HEK293 (cell line): ENCODE results near the gene GSTT4.

Experiments
- CTCF ChIA-PET: fragments of 350-600 bp; formaldehyde crosslinking; extraction: SDS; loops from one replicate; lab custom pipeline; 2021; ENCODE audit warnings: antibody characterized with exemption; lab: Yijun Ruan, JAX
- POLR2A ChIA-PET: fragments of 300-600 bp; formaldehyde crosslinking; extraction: SDS; loops from one replicate; lab custom pipeline; 2020; ENCODE audit warnings: antibody characterized with exemption, inconsistent platforms; lab: Yijun Ruan, JAX
- H3K27ac ChIP-seq: fragments of 200-500 bp; sonication (Bioruptor generic); 2 replicates; pipeline ENCODE4 v1.5.1; 2014; ENCODE audit warnings: low read depth, low read length, control low read depth, inconsistent platforms; ENCODE audit errors: extremely low read depth
- H3K36me3 ChIP-seq, 2 experiments: fragments of 200-500 bp in 1 of 2; sonication (Bioruptor generic) in 1 of 2; 1 replicate in 1 of 2; 2 replicates in 1 of 2; pipeline ENCODE4 v1.5.1; 2014 to 2017; ENCODE audit warnings: inconsistent platforms in 2 of 2, low read length in 2 of 2; ENCODE audit not compliant: control insufficient read depth in 2 of 2, insufficient read depth in 1 of 2
- H3K4me1 ChIP-seq: fragments of 200-500 bp; sonication (Bioruptor generic); 2 replicates; pipeline ENCODE4 v1.5.1; 2014; ENCODE audit warnings: mild to moderate bottlenecking, low read length, inconsistent platforms; ENCODE audit not compliant: control insufficient read depth, insufficient read depth
- H3K4me3 ChIP-seq: 2 replicates; pipeline ENCODE4 v1.5.1; 2011; ENCODE audit warnings: low read depth, mild to moderate bottlenecking, control low read depth, low read length, moderate library complexity
- H3K9me3 ChIP-seq: fragments of 200-500 bp; sonication (Bioruptor generic); 2 replicates; pipeline ENCODE4 v1.5.1; 2014; ENCODE audit warnings: low read depth, low read length, inconsistent platforms; ENCODE audit not compliant: control insufficient read depth, insufficient read depth
- FEZF1 ChIP-seq: fragments of 450-650 bp; formaldehyde crosslinking; IDR thresholded peaks from 2 replicates; pipeline ENCODE4 v1.5.1; 2016; ENCODE audit warnings: missing biosample characterization, missing genetic modification characterization
- GLI4 ChIP-seq: fragments of 450-650 bp; formaldehyde crosslinking; IDR thresholded peaks from 2 replicates; pipeline ENCODE4 v1.5.1; 2016; ENCODE audit warnings: missing biosample characterization, missing genetic modification characterization
- GLIS1 ChIP-seq: fragments of 450-650 bp; formaldehyde crosslinking; IDR thresholded peaks from 2 replicates; pipeline ENCODE4 v1.5.1; 2016; ENCODE audit warnings: missing biosample characterization, missing genetic modification characterization
- RBAK ChIP-seq: fragments of 450-650 bp; formaldehyde crosslinking; IDR thresholded peaks from 2 replicates; pipeline ENCODE4 v1.5.1; 2016; ENCODE audit warnings: missing biosample characterization, missing genetic modification characterization
- ZFP37 ChIP-seq: fragments of 450-650 bp; formaldehyde crosslinking; IDR thresholded peaks from 2 replicates; pipeline ENCODE4 v1.5.1; 2016; ENCODE audit warnings: missing biosample characterization, missing genetic modification characterization
- ZNF140 ChIP-seq: fragments of 450-650 bp; formaldehyde crosslinking; IDR thresholded peaks from 2 replicates; pipeline ENCODE4 v1.5.1; 2016; ENCODE audit warnings: missing biosample characterization, missing genetic modification characterization
- ZNF146 ChIP-seq: fragments of 450-650 bp; formaldehyde crosslinking; IDR thresholded peaks from 2 replicates; pipeline ENCODE4 v1.5.1; 2016; ENCODE audit warnings: missing biosample characterization, missing genetic modification characterization
- ZNF335 ChIP-seq: fragments of 450-650 bp; formaldehyde crosslinking; conservative IDR thresholded peaks from 2 replicates; pipeline ENCODE4 v1.5.1; 2016; ENCODE audit warnings: missing biosample characterization, missing genetic modification characterization
- ZNF354C ChIP-seq: fragments of 450-650 bp; formaldehyde crosslinking; IDR thresholded peaks from 2 replicates; pipeline ENCODE4 v1.5.1; 2016; ENCODE audit warnings: missing biosample characterization, missing genetic modification characterization, low read depth, borderline replicate concordance
- ZNF558 ChIP-seq: fragments of 450-650 bp; formaldehyde crosslinking; IDR thresholded peaks from 2 replicates; pipeline ENCODE4 v1.5.1; 2016; ENCODE audit warnings: missing biosample characterization, missing genetic modification characterization
- ZNF585B ChIP-seq: fragments of 450-650 bp; formaldehyde crosslinking; IDR thresholded peaks from 2 replicates; pipeline ENCODE4 v1.5.1; 2016; ENCODE audit warnings: missing biosample characterization, missing genetic modification characterization
- ZNF747 ChIP-seq: fragments of 450-650 bp; formaldehyde crosslinking; IDR thresholded peaks from 2 replicates; pipeline ENCODE4 v1.5.1; 2016; ENCODE audit warnings: missing biosample characterization, missing genetic modification characterization
- ZNF785 ChIP-seq: fragments of 450-650 bp; formaldehyde crosslinking; IDR thresholded peaks from 2 replicates; pipeline ENCODE4 v1.5.1; 2016; ENCODE audit warnings: missing biosample characterization, missing genetic modification characterization
- ZNF830 ChIP-seq: fragments of 450-650 bp; IDR thresholded peaks from 2 replicates; pipeline ENCODE4 v1.5.0; 2018; ENCODE audit warnings: missing biosample characterization, missing genetic modification characterization, low read depth, mild to moderate bottlenecking, moderate library complexity
- TF ChIP-seq, protein P1 (sequence below): fragments of 450-650 bp; formaldehyde crosslinking; IDR thresholded peaks from 2 replicates; pipeline ENCODE4 v1.5.1; 2016; ENCODE audit warnings: missing biosample characterization, missing genetic modification characterization
- TF ChIP-seq, protein P2 (sequence below): sonication (generic); formaldehyde crosslinking; IDR thresholded peaks from 2 replicates; pipeline ENCODE4 v1.8.1; 2022; ENCODE audit warnings: mild to moderate bottlenecking, moderate library complexity, missing genetic modification reagents
- TF ChIP-seq, protein P3 (sequence below): IDR thresholded peaks from 2 replicates; pipeline ENCODE4 v1.6.1; 2011; ENCODE audit warnings: mild to moderate bottlenecking, low read depth, low read length, borderline replicate concordance

Gene GSTT4

DNA sequence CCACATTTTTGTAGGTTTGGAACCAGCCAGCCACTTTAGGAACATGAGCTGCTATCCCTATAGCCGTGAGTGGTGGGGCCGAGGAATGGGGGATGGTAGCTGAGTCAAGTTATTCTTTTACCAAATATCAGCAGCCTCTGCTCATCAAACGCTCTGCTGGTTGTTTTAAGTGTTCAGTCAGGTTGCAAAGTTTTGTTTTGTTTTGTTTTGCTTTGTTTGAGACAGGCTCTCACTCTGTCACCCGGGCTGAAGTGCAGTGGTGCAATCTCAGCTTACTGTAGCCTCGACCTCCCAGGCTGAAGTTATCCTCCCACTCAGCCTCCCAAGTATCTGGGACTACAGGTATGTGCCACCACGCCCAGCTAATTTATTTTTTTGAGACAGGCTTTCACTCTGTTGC, 20.2 kb upstream of the GSTT4 start:
- Histone ChIP-seq H3K4me1 (peaks cover 21% of the 10 kb centered on the region), H3K9me3 (no peaks in the 10 kb centered on the region)
- POLR2A ChIA-PET: no interaction called here
- TF ChIP-seq, protein P1, sequence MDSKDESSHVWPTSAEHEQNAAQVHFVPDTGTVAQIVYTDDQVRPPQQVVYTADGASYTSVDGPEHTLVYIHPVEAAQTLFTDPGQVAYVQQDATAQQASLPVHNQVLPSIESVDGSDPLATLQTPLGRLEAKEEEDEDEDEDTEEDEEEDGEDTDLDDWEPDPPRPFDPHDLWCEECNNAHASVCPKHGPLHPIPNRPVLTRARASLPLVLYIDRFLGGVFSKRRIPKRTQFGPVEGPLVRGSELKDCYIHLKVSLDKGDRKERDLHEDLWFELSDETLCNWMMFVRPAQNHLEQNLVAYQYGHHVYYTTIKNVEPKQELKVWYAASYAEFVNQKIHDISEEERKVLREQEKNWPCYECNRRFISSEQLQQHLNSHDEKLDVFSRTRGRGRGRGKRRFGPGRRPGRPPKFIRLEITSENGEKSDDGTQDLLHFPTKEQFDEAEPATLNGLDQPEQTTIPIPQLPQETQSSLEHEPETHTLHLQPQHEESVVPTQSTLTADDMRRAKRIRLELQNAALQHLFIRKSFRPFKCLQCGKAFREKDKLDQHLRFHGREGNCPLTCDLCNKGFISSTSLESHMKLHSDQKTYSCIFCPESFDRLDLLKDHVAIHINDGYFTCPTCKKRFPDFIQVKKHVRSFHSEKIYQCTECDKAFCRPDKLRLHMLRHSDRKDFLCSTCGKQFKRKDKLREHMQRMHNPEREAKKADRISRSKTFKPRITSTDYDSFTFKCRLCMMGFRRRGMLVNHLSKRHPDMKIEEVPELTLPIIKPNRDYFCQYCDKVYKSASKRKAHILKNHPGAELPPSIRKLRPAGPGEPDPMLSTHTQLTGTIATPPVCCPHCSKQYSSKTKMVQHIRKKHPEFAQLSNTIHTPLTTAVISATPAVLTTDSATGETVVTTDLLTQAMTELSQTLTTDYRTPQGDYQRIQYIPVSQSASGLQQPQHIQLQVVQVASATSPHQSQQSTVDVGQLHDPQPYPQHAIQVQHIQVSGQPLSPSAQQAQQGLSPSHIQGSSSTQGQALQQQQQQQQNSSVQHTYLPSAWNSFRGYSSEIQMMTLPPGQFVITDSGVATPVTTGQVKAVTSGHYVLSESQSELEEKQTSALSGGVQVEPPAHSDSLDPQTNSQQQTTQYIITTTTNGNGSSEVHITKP (tag by site-specific recombination): 0 out of 2 replicates have a peak, but pooled peaks have one; percentile 10
- TF ChIP-seq GLIS1 (tag by site-specific recombination): peak; percentile 32
- TF ChIP-seq, protein P2, sequence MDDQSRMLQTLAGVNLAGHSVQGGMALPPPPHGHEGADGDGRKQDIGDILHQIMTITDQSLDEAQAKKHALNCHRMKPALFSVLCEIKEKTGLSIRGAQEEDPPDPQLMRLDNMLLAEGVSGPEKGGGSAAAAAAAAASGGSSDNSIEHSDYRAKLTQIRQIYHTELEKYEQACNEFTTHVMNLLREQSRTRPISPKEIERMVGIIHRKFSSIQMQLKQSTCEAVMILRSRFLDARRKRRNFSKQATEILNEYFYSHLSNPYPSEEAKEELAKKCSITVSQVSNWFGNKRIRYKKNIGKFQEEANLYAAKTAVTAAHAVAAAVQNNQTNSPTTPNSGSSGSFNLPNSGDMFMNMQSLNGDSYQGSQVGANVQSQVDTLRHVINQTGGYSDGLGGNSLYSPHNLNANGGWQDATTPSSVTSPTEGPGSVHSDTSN (CRISPR knock-in tag): no peak
- TF ChIP-seq, all 188 proteins: peak for 2
- Histone ChIP-seq H3K27ac (no peak overlapping the region), H3K4me3 (no peak overlapping the region), H3K36me3 (peaks cover 0 to 6% of the 10 kb centered on the region in 2 experiments; a peak in 1 of 3 replicates)
- CTCF ChIA-PET: interaction anchor here (0.9 kb wide), 1 partner anchor 149 kb away, joined by 3 read pairs; no protein-coding TSS in a partner anchor

DNA sequence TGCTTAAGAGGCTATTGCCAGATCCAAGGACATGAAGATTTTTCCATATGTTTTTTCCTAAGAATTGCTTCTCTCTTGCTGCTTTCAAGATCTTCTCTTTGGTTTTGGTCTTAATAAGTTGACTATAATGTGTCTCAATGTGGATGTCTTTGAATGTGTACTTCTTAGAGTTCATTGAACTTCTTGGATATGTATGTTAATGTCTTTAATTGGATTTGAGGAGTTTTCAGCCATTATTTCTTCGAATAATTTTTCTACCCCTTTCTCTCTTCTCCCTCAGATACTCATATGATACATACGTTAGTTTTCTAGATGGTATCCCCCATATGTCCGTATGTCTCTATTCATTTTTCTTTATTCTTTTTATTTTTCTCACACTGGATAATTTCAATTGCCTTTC, 19.1 kb upstream of the GSTT4 start:
- no peak for TF ChIP-seq ZFP37 (tag by site-specific recombination)
- peak; percentile 100 for TF ChIP-seq ZNF558 (tag by site-specific recombination)
- TF ChIP-seq RBAK (tag by site-specific recombination): no peak
- no peak for TF ChIP-seq ZNF830 (tag by site-specific recombination)
- no peak for TF ChIP-seq ZNF585B
- TF ChIP-seq ZNF747: no peak
- TF ChIP-seq GLI4 (tag by site-specific recombination): no peak
- TF ChIP-seq ZNF354C (tag by site-specific recombination): no peak
- TF ChIP-seq, protein P3, sequence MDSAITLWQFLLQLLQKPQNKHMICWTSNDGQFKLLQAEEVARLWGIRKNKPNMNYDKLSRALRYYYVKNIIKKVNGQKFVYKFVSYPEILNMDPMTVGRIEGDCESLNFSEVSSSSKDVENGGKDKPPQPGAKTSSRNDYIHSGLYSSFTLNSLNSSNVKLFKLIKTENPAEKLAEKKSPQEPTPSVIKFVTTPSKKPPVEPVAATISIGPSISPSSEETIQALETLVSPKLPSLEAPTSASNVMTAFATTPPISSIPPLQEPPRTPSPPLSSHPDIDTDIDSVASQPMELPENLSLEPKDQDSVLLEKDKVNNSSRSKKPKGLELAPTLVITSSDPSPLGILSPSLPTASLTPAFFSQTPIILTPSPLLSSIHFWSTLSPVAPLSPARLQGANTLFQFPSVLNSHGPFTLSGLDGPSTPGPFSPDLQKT: no peak
- Histone ChIP-seq H3K27ac (no peak overlapping the region), H3K4me1 (peaks cover 21% of the 10 kb centered on the region), H3K4me3 (no peak overlapping the region), H3K36me3 (peaks cover 0 to 6% of the 10 kb centered on the region in 2 experiments; a peak in 1 of 3 replicates), H3K9me3 (no peaks in the 10 kb centered on the region)
- CTCF ChIA-PET: no interaction called here
- POLR2A ChIA-PET: no interaction called here

DNA sequence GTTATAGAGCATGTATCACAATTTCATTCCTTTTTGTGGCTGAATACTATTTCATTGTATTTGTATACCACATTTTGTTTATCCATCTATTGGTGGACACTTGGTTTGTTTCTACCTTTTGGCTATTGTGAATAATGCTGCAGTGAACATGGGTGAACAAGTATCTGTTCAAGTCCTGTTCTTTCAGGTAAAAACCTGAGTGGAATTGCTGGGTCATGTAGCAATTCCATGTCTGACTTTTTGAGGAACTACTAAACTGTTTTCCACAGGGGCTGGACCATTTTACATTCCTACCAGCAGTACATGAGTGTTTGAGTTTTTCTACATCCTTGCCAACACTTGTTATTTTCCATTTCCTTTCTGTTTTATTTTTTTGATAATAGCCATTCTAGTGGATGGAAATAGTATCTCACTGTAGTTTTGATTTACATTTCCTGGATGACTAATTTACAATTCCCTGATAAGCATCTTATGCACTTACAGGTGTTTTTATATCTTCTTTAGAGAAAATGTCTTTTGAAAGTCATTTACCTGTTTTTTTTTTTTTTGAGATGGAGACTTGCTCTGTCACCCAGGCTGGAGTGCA, 18.0 kb upstream of the GSTT4 start:
- CTCF ChIA-PET: interaction anchor here (0.7 kb wide), 1 partner anchor 121 kb away, joined by 3 read pairs; no protein-coding TSS in a partner anchor
- peaks cover 21% of the 10 kb centered on the region for H3K4me1 ChIP-seq
- no peak overlapping the region for H3K27ac ChIP-seq
- TF ChIP-seq FEZF1 (tag by site-specific recombination) (no peak), ZNF335 (tag by site-specific recombination) (no peak), ZNF140 (tag by site-specific recombination) (peak; percentile 91), ZNF785 (tag by site-specific recombination) (no peak), ZNF146 (tag by site-specific recombination) (peak; percentile 49; the same call in 1 of the 2 replicates)
- POLR2A ChIA-PET: no interaction called here
- H3K4me3 ChIP-seq: no peak overlapping the region
- peaks cover 0 to 6% of the 10 kb centered on the region in 2 experiments; a peak in 1 of 3 replicates for H3K36me3 ChIP-seq
- H3K9me3 ChIP-seq: no peaks in the 10 kb centered on the region
